Nucleus accumbens (tissue), 56 donors: Measurements from ENCODE around the gene CDRT15.
"Not testable (repeated sequence)": the region's sequence is repeated elsewhere in the genome, so short reads cannot be mapped to it uniquely, and the experiment has no call there.

Experiments
- DNase-seq, 56 donors: peaks; one replicate each; lab custom pipeline; 2025; lab: John Stamatoyannopoulos, UW

CDRT15 gene

DNA sequence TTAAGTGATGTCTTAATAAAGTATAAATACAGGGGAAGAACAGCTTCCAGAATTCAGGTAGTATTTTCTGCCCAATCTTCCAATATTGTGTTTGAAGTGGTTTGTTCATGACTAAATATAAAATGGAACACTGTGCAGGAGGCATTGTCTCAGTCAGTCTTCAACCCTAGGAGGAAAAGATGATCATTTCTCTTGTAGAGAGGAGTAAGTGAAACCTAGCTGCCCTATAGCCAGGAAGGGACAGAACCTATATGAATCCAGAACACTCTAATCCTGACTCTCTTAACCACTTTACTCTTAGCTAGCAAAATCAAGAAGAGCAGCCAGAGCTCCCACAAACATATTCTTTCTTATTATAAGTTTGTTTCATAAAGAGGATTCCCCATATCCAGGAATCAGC lies 45.2 kb downstream of the CDRT15 start:
- DNase-seq: not testable (repeated sequence)

DNA sequence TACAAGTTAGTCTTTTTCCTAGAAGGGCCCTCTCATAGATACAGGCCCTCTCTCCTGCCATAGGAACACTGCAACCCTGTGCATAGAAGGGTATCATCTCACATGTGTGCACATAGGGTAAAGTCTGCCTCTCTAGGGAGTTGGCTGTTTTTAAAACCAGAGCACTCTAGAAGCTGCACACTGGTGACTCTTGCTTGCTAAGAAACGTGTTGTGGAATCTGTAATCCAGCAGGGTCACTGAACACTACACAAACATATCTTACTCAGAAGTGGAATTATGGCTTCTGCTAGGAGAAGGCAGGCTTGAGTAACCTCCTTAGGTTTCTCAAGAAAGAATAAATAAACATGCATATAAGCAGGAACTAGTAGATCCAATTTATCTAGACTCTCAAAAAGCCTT lies 45.9 kb downstream of the CDRT15 start:
- DNase-seq: not testable (repeated sequence)

DNA sequence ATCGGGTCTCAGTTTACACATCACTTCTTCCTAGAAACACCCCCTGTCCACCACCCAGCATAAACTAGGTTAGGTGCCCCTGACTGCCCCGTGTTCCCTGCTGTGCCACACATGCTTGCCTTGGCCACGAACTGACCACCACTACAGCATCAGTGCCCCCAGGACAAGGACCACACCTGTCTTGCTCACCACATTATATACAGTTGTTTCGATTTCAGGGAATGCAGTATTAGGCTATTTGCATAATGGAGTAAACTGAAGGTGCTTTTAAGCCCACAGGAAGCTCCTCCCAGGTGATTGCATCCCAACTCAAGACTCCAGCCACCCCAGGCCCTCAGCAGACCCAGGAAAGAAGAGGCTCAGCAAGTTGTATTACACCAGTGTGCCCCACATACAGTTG lies 50.2 kb downstream of the CDRT15 start:
- not testable (repeated sequence) for DNase-seq
